Thoracic aorta (tissue), 2 donors: Measurements from ENCODE around the gene MRPL55. TPM values are rescaled to one million over a fixed set of nuclear protein-coding genes. Genes with fewer than 3 reads are reported as not detected.

Experiments used
- ATAC-seq: fragments of 150-250 bp; one replicate; pipeline ENCODE4 v1.8.0; 2017; ENCODE audit warnings: low read depth; ENCODE audit not compliant: insufficient number of reproducible peaks, low FRiP score
- DNase-seq: peaks from one replicate; pipeline ENCODE4 v3.0.0-alpha.2; 2020; ENCODE audit warnings: low spot score
- H3K27ac ChIP-seq, 2 donors: fragments of 200-600 bp; sonication (generic); 1 replicate in 1 of 2; 2 replicates in 1 of 2; pipeline ENCODE4 v1.5.1; 2016; ENCODE audit warnings: mild to moderate bottlenecking in 2 of 2, moderate library complexity in 2 of 2
- H3K27me3 ChIP-seq: fragments of 200-600 bp; sonication (generic); replicated peaks from 2 replicates; pipeline ENCODE4 v1.6.0; 2016; ENCODE audit warnings: mild to moderate bottlenecking; ENCODE audit not compliant: insufficient read depth
- H3K36me3 ChIP-seq: fragments of 200-600 bp; sonication (generic); one replicate; pipeline ENCODE4 v1.5.1; 2016
- H3K4me1 ChIP-seq, 2 donors: fragments of 200-600 bp; sonication (generic); 1 replicate in 1 of 2; 2 replicates in 1 of 2; pipeline versions ENCODE4 v1.5.1 to v1.6.0; 2016; ENCODE audit warnings: low read depth in 2 of 2, mild to moderate bottlenecking in 1 of 2; ENCODE audit not compliant: control insufficient read depth in 1 of 2
- H3K4me3 ChIP-seq: fragments of 200-600 bp; sonication (generic); 2 replicates; pipeline ENCODE4 v1.5.1; 2016; ENCODE audit warnings: mild to moderate bottlenecking
- H3K9me3 ChIP-seq: fragments of 200-600 bp; sonication (generic); 2 replicates; pipeline ENCODE4 v1.5.1; 2016
- total RNA-seq, 2 donors: library from RNA; depleted of rRNA; stranded (reverse); fragments of >200 nt; gene quantifications; one replicate each; pipeline versions ENCODE4 v1.1.0 to v1.2.3, GENCODE V29; 2016
- TF ChIP-seq, protein P1 (sequence below): fragments of 200-600 bp; sonication (generic); IDR thresholded peaks from one replicate; pipeline ENCODE4 v1.5.1; 2019; ENCODE audit warnings: antibody characterized with exemption

Gene MRPL55
- total RNA-seq, 2 donors from 2014 or later, result 32.4 to 79.3 TPM

DNA sequence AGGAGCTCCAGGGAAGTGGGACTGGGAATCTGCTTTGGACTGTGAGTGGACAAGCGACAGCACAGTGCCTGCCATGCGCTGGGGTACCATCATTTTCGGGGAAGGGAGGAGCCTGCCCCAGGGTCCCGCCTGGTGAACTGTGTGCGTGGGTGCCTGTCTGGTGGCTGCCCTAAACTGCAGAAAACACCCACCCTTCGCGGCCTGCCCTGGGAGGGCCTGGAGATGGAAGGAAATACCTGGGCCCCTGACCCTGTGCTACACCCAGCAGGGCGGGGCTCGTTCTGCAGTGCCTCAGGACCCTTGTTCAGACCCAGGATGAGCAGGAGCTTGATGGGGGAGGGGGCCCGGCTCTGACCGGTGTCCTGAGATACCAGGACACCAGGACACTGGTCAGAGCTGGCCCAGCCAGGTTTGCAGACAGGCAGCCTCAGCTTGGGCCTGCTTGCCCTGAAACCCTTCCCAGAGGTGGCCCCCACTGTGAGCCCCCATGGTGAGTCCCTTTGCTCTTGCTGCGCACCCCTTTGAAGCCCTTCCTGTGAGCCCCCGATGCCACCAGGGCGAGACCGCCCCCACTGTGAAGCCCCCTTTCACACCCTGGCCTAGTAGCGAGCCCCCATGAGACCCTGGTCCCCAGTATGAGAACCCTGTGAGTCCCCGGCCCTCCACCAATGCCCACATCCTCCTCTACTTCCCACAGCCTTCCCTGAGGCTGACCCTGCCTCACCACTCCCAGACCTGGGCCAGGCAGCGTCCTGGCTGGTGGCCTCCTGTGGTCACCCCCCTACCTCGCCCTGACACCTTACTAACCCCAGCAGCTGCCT lies 43.2 kb upstream of the MRPL55 start:
- Histone ChIP-seq H3K27ac (no peak overlapping the region), H3K36me3 (peaks cover 4% of the 10 kb centered on the region), H3K27me3 (no peaks in the 10 kb centered on the region), H3K9me3 (no peaks in the 10 kb centered on the region), H3K4me1 (peaks cover 26 to 34% of the 10 kb centered on the region in 2 donors), H3K4me3 (no peak overlapping the region)
- TF ChIP-seq, protein P1, sequence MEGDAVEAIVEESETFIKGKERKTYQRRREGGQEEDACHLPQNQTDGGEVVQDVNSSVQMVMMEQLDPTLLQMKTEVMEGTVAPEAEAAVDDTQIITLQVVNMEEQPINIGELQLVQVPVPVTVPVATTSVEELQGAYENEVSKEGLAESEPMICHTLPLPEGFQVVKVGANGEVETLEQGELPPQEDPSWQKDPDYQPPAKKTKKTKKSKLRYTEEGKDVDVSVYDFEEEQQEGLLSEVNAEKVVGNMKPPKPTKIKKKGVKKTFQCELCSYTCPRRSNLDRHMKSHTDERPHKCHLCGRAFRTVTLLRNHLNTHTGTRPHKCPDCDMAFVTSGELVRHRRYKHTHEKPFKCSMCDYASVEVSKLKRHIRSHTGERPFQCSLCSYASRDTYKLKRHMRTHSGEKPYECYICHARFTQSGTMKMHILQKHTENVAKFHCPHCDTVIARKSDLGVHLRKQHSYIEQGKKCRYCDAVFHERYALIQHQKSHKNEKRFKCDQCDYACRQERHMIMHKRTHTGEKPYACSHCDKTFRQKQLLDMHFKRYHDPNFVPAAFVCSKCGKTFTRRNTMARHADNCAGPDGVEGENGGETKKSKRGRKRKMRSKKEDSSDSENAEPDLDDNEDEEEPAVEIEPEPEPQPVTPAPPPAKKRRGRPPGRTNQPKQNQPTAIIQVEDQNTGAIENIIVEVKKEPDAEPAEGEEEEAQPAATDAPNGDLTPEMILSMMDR, result no peak
- DNase-seq (no peak), ATAC-seq (no peak)

DNA sequence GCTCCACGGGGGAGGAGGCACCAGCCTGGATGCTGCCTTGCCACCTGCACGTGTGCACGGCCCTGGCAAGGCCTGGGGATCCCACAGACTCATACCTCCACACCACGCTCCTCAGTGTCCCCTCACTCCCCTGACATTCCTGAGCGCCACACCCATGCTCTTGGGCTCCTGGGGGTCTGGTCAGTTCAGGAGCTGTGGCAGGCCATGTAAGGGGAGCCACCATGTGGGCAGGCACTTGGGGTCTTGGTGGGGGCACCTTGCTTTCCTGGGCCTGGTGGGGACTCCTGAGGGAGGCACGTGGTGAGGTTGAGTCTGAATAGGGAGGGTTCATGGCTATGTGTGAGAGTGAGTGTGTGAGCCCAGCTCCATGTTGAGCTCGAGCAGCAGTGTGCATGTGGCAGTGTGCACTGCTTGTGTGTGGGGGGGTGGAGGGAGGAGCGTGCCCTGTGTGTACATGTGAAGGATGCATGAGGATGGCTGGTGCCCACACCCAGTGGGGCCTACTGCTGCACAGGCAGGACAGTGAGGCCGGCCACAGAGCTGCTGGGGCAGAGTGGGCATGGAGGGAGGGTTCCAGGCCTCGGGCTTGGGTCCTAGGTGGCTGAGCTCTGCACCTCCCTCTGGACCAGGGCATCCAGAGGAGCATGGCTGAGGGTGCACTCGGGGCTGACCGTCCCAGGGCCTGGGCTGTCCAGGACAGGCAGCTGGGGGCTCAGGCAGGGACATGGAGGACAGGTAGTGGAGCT lies 42.3 kb upstream of the MRPL55 start:
- no peak for DNase-seq
- ATAC-seq, result no peak
- H3K27me3 ChIP-seq, result no peaks in the 10 kb centered on the region
- H3K4me3 ChIP-seq, result peak overlapping the region; percentile 48
- H3K9me3 ChIP-seq, result no peaks in the 10 kb centered on the region
- peaks cover 26 to 34% of the 10 kb centered on the region in 2 donors for H3K4me1 ChIP-seq
- peaks cover 5% of the 10 kb centered on the region for H3K36me3 ChIP-seq
- H3K27ac ChIP-seq, result peak overlapping the region; percentile 83 to 85
- TF ChIP-seq, protein P1, result no peak

DNA sequence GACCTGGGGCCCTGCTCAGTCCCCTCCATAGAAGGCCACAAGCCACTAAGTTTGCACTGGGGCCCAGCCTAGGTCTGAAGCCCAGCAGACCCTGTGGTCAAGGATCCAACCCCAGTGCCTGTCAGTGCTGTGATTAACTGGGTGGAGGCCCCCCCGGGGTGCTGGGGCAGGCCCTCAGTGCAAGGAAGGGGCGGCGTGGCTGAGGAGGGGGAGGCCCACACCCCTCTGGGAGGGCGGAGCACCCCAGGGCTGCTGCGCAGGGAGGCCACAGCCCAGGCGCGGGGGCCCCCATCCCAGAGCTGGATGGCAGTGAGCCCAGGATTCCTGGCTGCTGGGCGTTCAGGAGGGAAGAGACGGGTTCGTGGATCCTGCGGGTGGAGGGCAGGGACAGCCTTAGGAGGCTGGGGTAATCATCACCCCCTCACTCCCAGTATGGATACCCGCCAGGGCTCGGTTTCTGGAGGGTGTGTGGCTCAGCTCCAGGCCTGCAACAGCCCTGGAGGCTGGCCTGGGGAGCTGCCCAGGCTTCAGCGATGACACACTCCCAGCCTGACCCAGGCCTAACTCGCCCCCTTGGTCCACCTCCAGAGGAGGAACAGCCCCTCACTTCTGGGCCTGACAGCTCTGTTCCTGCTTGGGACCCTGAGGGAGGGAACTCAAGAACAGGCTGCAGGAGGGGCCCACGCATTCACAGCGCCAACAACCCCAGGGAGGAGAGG lies 41.5 kb upstream of the MRPL55 start:
- Histone ChIP-seq H3K4me1 (peaks cover 26 to 34% of the 10 kb centered on the region in 2 donors), H3K4me3 (peak overlapping the region; percentile 48), H3K27me3 (no peaks in the 10 kb centered on the region), H3K27ac (peak overlapping the region; percentile 83 to 85), H3K36me3 (peaks cover 10% of the 10 kb centered on the region), H3K9me3 (no peaks in the 10 kb centered on the region)
- ATAC-seq (no peak), DNase-seq (no peak)
- TF ChIP-seq, protein P1, result no peak

DNA sequence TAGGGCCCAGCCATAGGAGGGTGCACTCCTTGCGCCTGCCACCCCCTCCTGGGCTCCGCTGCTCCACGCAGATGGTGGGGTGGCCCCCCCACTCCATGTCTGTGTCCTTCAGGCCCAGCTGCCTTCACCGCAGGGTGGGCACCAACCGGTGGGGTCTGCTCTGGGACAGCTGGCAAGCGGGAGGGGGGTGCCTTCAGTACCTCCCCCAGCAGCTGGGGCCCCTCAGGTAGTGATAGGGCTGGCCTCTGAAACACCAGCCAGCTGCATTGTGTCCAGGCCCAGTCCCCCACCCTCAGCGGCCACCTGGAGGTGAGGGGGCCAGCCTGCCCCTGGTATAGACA lies 41.0 kb upstream of the MRPL55 start:
- no peak for ATAC-seq
- H3K36me3 ChIP-seq, result peaks cover 13% of the 10 kb centered on the region
- TF ChIP-seq, protein P1, result no peak

More for the DNA sequence above, 41.0 kb upstream of the MRPL55 start:
- no peaks in the 10 kb centered on the region for H3K27me3 ChIP-seq
- no peaks in the 10 kb centered on the region for H3K9me3 ChIP-seq
- peaks cover 26 to 34% of the 10 kb centered on the region in 2 donors for H3K4me1 ChIP-seq
- no peak for DNase-seq
- peak overlapping the region; percentile 48 for H3K4me3 ChIP-seq
- peak overlapping the region; percentile 83 to 85 for H3K27ac ChIP-seq
